OCI-LY3 (cell line): ENCODE data around the gene PRDM11.

Source experiments
- EZH2phosphoT487 ChIP-seq: fragments of 200-600 bp; shearing (Covaris generic); IDR thresholded peaks from 2 replicates; pipeline ENCODE4 v1.6.1; 2018; ENCODE audit warnings: antibody characterized with exemption, mixed run types, low read depth
- TF ChIP-seq, protein P1 (sequence below): fragments of 200-600, 300-600 bp; sonication (generic); IDR thresholded peaks from 2 replicates; pipeline ENCODE4 v1.5.1; 2014; ENCODE audit warnings: antibody characterized with exemption, low read length, low read depth

- TF ChIP-seq, protein P1, sequence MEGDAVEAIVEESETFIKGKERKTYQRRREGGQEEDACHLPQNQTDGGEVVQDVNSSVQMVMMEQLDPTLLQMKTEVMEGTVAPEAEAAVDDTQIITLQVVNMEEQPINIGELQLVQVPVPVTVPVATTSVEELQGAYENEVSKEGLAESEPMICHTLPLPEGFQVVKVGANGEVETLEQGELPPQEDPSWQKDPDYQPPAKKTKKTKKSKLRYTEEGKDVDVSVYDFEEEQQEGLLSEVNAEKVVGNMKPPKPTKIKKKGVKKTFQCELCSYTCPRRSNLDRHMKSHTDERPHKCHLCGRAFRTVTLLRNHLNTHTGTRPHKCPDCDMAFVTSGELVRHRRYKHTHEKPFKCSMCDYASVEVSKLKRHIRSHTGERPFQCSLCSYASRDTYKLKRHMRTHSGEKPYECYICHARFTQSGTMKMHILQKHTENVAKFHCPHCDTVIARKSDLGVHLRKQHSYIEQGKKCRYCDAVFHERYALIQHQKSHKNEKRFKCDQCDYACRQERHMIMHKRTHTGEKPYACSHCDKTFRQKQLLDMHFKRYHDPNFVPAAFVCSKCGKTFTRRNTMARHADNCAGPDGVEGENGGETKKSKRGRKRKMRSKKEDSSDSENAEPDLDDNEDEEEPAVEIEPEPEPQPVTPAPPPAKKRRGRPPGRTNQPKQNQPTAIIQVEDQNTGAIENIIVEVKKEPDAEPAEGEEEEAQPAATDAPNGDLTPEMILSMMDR, result no peak
- no peak for TF ChIP-seq EZH2phosphoT487
Measured at GRCh38 chr11:45165386-45165785, 18.9 kb downstream of the PRDM11 start.
